HG03558 (cell line): ENCODE results near the gene PLA2G4E.

Source experiments
- ATAC-seq: cut with Tn5 transposase; IDR thresholded peaks from one replicate; pipeline ENCODE4 v1.9.1; 2021; ENCODE audit warnings: moderate number of reproducible peaks; ENCODE audit not compliant: unreplicated experiment; ENCODE audit errors: extremely low read depth

The PLA2G4E gene

DNA sequence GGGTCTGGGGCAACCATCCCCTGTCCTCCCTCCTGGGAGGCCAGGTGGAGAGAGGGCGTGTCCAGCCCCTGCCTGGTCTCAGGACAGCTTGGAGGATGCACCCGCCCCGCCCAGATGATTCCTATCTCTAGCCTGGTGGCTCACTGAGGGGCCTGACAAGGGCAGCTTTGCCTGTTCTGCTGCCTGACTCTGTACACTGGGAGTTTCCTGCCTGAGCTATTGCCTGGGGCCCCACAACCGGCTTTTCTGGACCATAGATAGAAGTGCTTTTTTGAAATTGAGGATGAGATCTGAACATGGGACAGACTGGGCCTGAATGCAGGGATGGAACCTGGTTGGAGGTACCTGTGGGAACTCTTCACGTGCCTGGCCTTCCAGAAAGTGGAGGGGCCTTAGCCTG, 751 bp upstream of the PLA2G4E start:
- ATAC-seq = no peak

DNA sequence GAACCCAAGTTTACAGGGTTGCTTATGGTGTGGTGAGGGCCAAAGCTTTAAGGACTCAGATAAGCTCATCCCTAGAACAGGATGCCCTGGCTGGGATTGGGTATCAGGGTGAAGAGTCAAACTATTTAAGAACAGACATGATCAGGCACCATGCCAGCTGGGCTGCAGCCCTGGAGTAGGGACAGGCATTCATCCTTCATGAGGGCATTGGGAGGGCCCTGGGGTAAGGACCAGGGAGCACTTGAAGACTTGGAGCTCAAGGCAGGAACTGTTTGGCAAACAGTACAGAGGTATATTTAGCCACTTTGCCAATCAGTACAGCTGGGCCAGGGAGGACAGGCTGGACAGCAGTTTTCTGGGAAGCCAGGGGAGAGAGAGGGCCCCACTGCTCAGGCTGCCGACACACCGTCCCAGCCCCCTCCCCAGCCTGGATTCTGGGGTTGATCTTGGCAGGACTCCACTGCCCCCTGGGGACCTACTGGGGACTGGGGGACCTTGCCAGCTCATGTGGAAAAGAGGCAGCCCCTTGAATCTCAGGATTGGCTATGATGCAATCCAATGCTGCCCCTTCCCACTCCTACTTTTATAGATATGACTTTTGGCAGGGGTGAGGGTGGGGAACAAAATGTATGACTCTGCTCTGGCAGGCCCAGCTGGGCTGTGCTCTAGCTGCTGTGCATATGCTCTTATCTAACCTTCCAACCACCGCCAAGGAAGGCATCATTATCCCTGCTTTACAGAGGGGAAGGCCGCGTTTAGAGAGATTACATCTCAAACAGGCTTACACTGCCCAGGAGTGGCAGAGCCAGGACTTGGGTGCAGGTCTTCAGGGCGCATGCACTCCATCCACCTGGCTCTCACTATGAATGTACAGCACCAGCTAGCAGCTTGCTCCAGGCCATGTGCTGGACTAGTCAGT, 2.3 kb downstream of the PLA2G4E start:
- no peak for ATAC-seq

DNA sequence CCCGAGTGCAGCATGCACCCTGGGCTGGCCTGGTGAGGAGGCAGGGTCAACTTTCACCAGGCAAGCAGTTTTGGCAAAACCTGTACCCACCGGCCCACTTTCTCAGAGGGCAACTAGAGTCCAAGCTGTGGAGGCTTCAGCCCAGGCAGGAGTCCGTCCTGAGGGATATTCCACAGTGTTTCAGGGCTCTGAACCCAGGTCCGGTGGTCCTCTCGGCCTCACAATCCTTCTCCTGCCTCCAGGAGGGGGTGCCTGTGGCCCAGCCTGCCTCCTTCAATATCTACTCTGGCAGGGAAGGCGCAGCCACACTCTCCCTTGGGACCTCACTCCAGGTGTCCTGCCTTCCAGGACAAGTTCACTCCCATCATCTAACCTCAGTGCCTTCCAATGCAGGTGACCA, 3.9 kb downstream of the PLA2G4E start:
- ATAC-seq = no peak

DNA sequence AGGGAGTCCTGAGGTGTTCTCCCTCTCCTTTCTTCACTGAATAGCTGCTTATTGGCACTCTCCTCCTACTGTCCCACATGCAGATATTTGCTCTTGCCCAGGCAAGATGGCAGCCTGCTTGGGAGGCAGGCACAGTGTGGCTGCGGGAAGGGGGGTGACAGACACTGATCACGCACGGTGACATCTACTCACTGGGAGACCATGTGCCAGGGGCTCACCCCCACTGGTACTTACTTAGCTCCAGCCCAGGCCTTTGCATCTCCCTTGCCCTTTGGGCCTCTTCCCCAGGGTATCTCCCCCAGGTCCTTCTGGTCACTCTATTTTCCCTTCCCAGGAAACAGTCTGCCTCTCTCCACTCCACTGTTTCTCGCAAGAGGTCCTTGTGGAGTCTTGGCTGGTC, 6.4 kb downstream of the PLA2G4E start:
- ATAC-seq = no peak

DNA sequence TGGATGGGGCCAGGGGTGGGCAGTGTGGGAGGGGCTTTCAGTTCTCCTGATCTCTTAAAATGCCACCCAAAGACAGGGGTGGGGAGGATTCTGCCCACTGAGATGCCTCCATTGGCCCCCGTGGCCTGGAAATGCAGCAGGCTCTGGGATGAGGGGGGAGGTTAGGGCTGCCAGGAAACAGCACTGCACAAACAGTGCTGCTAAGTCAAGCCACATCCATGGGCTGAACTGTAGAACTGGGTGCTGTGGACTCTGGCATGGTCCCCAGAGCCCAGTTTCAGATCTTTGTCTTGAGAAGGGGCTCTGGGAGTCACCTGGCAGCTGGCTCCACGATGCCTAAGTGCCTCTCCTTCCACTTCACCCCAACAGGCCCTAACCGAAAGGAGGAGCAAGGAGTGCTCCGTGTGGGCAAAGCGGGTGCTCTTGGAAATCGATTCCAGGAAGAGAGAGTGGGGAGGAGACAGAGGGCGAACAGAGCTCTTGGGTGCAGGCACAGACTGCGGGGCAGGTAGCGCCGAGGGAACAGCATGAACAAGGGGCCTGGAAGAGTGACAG, 7.8 kb downstream of the PLA2G4E start:
- no peak for ATAC-seq

DNA sequence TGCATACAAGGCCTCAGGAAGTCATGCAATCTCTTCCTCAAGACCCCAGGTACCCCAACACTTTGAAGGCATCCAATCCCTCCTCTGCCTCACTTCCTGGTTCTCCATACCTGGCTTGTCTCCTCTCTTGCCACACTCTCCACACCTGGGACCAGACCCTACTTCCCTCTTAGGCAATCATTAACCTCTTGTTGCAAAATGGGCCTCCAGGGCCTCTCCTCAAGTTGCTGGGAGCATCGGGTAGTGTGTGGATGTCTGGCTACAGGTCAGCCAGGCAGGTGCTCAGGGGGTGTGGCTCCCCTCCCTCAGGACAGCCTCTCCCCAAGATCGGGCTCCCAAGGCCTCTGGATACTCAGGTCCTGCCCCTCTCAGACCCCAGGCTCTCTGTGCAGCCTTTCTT, 8.6 kb downstream of the PLA2G4E start:
- ATAC-seq = no peak

DNA sequence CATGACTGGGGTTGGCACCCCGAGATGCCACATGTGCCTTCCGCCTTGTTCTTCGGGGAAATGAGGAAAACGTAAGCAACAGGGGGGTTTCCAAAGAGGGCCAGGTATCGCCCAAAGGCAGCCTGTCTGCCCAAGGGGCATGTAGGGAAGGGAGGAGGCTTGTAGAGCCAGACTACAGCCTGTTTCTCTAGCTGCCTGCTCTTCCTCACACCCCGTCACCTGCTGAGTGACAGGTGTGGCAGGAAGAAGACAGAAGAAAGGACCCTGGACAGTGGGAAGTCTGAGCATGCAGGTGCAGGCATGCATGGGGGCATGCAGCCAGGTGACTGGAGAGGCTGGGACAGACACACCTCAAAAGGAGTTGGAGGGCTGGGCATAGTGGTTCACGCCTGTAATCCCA, 9.8 kb downstream of the PLA2G4E start:
- ATAC-seq = no peak

DNA sequence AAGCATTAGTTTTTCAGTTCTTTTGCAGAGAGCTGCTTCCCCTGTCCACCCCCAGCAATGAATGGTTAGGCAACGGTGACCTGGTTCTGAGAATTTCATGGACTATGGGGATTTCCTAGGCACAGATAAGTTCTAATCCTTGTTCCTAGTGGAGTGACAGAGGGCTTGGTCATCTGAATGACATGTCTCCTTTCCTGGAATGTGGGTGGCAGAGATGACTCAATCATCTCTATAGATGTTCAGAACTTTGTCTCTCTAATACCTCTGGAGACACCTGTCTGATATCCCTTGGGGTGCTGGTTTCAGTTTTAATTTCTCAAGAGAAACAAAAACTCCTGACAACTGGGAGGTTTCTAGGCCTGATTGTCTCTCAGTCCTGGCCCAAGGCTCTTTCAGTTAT, 10.4 kb downstream of the PLA2G4E start:
- no peak for ATAC-seq

DNA sequence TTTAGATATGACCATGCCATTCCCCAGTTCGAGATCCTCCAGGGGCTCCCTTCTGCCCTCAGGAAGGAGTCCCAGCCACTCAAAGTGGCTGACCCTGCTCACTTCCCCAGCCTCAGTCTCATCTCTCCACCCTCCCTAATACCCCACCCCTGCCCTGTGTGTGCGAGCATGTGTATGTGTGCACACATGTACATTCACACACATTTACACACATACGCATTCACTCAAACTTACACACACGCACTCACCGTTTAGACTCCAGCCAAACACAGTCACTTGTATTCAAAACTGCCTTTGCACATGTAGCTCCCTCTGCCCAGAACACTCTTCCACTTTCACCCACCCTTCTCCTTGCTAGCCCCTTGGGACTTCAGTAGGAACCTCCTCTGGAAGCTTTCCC, 11.4 kb downstream of the PLA2G4E start:
- ATAC-seq = no peak

DNA sequence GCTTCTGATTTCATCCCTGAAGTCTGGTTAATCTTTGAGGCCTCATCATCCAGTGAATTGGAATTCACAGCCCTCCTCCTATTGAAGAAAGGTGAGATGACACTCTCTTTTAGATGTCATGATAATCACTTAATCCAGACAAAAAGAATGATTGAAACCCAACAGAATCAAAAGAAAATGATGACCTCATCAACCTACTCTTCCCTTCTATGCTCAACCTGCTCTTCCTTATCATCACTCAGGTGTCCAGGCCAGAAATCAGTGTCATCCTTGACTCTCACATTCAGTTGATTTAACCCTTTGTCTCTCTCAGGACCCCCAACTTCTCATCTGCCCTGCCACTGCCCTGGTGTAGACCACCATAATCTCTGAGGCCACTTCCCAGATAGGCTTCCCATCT, 11.8 kb downstream of the PLA2G4E start:
- no peak for ATAC-seq

DNA sequence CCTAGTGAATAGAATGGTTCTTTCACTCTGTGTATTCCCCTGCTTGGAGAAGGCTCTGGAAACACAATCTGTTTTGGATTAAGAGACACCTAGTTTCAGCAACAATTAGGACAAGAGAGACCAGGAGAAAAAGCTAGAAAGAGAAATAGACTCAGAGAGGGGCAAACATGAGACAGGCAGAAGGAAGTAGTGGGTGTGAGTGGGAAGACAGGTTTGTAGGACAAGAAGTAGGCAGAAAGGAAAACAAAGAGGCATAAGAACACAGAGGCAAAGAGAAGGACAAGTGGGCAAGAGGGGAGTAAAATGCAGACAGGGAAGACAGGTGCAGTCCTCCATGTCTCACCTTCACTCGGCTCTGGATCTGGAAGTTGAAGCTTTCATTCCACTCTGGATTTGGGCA, 13.5 kb downstream of the PLA2G4E start:
- no peak for ATAC-seq

DNA sequence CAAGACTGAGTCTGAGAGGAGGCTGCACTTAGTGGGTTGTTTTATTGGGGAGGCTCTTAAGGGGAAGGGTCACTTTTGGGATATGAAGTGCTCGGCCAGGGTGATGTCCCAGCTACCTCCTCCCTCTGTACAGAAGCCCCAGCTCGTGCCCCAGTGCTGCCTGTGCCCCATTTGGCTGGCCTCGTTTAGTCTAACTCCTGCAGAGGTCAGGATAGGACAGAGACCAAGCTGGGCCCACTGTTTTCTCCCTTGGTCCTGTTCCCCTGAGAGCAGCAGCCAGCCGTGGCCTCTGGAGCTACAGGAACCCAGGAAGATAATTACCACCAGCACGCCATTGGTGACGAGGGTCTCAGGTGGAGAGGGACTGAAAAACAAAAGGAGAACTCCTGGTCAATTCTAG, 18.5 kb downstream of the PLA2G4E start:
- no peak for ATAC-seq

DNA sequence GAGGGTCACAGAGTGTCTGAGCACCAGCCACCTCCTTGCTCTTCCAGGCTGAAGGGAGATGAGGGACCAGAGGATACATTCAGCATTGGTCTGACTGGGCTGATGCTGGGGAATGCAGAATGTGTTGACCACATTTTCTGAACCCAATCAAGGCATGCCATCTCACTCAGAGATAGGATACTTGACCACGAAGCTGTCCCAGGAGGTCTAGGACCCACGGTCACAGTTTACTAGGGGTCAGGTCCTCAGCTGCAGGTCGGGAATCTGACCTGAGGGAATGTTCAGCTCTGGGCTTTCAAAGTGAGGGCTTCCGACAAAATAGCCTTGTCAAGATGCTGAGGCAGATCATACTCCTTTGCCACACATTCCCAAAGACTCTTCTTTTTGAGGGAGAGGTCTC, 19.6 kb downstream of the PLA2G4E start:
- ATAC-seq = no peak

DNA sequence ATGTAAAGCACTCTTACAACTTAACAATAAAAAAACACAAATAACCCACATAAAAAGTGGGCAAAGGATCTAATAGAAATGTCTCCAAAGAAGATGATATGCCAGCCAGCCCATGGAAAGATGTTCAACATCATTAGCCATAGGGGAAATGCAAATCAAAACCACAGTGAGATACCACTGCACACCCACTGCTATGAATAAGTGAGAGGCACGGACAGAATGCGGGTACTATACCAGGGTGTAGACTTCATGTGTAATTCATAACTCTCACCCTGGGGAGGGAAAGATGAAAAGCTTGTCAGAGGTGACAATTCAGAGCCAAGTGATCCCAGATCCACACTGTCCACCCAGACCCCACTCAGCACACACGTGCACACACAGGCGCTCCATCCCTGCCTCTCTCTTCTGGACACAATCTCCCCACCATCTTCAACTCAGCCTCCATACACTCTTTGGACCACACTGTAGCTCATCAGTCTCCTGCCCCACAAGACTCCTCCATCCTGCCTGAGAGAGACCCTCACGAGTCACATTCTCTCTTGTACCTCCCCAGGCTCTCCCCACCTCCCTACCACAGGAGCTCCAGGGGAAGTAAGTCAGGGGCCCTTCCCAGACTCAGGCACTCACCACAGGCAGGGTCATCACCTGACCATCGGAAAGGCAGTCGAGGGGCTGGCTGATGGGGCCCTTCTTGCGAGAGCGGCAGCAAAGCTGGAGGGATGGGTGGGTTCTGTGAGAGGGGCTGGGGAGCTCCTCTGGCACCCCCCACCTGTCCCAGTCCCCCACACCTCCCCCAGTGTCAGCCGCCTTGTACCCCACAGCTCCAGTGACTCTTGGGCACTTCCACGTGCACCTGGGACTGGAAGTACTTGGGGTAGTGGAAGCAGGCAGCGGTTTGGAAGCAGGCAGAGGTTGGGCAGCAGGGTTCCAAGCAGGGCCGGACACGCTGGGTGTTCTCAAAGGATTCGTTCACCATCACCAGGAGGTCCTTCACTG, 21.3 kb downstream of the PLA2G4E start:
- no peak for ATAC-seq

DNA sequence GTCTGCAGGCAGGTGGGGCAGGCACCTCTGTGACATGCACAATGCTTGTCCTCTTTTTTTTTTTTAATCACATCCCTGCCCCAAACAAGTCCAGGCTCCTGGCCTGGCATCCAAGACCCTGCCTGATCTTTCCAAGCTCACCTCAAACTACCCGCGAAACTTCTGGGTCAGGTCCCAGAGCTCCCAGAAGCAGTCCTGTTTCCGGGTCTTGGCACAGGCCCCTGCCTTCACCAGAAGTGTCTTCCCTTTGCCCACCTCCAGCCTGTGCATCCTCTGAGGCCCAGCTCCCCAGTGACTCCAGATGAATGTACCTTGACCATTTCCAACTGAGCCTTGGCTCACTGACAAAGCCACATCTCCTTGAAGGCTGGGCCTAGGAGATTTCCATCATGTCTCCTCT, 23.0 kb downstream of the PLA2G4E start:
- no peak for ATAC-seq

DNA sequence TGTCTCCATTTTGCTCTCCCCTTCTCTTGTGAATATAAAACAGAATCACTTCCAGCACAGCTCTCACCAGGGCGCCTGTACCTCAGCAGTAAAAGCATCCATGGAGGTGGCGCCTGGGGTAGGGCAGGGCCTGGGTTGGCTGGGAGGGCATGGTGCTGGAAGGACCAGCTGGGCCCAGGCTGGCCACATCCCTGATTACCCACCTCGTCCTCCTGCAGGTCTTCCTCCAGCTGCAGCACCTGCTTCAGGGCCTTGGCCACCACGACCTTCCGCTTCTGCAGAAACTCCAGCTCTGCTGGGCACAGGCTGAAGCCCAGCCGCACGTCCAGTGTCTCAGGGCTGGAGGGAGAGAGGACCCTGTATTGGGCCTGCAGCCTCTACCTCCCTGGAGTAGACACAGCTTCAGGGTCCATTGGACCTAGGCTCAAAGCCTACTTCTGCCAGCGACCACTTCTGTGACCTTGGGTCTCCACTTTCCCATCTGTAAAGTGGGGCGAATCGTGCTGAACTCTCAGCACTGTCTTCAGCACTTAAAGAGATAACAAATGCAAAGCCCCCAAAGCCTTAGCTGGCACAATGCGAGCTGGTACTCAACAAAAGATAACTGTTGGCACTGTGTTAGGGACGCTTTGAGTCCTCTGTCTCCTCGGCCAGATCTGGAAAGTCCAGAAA, 23.8 kb downstream of the PLA2G4E start:
- ATAC-seq = no peak

DNA sequence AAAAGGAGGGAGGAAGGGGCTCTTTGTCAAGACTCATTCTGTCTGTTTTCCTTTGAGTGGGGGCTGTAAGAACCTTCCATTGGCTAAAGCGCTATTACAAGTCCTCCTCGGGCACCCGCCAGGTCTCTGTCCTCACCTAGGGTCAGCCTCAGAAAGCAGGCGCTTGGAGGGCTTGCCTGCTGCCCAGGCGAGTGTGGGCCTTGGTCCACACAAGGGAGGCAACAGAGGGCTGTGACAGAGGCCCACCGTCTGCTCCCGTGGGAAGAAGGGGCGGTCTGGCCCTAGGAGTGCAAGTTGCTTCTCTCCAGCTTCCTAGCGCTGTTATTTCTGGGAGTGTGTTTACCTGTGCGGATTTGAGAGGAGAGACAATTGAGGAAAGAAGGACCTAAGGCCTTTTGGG, 24.5 kb downstream of the PLA2G4E start:
- no peak for ATAC-seq

DNA sequence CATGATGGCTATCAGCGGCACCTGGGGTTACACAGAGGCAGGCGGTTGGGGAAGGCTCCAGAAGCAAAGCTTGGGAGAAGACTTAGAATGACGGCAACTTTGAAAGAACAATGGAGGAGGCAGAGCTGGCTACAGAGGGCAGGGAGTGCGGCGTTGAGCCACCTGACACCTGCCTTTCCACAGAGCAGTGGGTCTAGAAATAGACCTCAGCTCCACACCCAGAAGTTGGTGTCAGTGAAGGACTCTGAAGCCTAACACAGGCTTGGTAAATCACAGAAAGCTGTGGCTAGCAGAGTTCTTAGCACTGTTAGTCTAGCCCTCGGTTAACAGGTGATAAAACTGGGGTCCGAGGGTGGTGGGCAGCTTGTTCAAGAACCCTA, 25.4 kb downstream of the PLA2G4E start:
- ATAC-seq = no peak

DNA sequence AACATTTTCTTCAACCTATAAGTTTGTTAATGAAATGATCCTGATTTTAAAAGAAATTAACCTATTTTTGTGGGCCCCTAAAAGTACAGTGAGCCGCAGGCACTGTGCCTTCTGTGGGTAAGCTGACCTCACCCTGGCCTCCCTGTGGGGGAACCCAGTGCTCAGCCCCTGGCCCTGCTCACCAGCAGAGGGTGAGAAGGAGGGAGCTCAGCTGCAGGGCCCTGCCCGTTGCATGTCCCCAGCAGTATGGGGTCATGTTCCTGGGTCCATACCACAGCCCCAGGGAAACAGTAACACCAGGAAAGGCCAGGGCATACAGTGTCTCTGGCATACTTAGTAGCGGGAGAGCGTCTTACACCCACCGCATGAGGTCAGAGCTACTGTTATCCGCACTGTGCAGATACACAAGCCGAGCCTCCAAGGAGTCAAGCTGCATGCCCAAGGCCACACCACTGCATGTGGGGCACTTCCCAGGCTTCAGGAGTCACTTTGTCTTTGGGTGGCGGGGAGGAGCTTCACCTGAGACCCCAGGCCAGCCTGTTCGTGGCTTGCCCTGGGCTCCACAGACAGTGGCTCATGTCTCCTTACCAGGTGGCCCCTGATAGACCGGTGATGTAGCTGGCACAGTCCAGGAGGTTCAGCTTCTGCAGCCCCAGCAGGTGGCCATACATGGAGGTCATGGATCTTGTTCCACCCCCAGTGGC, 25.9 kb downstream of the PLA2G4E start:
- ATAC-seq = no peak

DNA sequence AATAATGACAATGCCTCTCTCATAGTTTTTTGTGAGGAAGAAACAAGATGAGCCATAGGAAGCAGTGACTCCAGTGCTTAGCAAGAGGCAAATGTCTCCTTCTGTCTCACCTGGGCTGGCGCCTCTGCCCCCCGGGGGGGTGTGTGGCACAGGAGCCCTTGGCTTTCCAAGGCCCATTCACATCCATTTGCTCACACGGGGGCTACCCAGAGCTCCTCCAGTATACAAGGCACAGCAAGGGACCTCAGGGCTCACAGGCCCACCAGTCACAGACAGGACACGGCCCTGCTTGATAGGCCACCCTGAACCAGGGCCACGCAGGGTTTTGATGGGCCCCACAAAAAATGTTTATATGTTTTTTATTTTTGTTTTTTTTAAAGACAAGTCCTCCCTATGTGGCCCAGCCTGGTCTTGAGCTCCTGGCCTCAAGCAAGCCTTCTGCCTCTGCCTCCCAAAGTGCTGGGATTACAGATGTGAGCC, 26.6 kb downstream of the PLA2G4E start:
- no peak for ATAC-seq
